GM19351 (cell line): ENCODE data around the gene SCARB2.
"Not testable (repeated sequence)": the region's sequence is repeated elsewhere in the genome, so short reads cannot be mapped to it uniquely, and the experiment has no call there.

Experiments used
- ATAC-seq: cut with Tn5 transposase; IDR thresholded peaks from one replicate; pipeline ENCODE4 v1.9.1; 2021; ENCODE audit warnings: mild to moderate bottlenecking, moderate library complexity; ENCODE audit not compliant: unreplicated experiment

SCARB2 gene

DNA sequence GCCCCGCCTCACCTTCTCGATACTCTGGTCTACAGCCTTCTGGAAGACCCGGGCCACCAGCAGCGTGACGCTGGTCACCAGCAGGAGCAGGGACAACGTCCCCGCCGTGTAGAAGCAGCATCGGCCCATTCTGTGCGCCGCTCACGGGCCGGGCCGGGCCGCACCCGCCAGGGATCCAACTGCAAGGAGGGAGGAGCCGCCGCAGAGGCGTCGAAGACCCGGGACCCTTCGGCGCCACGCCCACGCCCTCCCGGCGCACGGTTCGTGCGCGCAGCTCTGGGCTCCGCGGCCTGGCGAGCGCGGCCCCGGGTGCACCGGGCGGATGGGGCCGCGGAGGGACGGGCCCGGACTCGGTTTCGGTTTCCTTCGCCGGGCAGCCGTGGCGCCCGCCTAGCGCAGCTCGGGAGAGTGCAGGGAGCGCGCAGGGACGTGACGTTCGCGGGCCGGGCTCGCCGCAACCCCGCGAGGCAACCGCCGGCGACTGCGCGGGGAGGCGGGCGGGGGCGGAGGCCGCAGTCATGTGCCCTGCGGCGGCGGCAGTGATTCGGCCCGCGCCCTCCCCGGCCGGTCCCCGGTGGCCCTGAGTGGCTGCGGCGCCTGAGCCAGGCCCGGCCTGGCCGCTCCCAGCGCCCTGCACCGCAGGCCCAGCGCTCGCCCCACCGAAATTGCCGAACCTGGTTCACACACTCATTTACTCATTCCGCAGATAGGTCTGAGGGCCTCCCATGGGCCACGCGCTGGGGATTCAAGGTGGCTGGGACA lies at the start of gene SCARB2:
TSS of gene SCARB2 (minus strand) at position 410 of the 762 bp plus-strand sequence. CDS start at position 129, 281 bp downstream.
- ATAC-seq = peak; percentile 74

- no peak for ATAC-seq
These were observed 46.9 kb upstream of the SCARB2 start for GRCh38 chr4:76260571-76260970.

GRCh38 chr4:76257824-76258223 lies 44.2 kb upstream of the SCARB2 start:
- no peak for ATAC-seq

DNA sequence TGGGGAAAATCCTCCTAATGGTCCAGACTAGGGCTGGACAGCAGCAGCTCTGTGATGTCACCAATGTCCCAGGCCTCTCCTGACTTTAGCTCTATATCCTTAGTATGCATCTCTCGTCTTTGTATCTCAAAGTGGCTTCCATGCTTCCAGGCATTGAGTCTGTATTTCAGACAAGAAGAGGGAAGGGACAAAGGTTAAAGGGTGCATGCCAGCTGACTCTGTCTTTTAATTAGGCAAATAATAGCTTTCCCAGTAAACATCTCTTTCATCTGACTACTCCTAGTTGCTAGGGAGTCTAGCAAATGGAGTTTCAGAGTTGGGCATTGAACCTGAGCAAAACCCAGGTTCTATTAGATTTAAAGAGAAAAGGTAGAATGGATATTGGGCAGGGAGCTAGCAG lies 43.3 kb upstream of the SCARB2 start:
- ATAC-seq = no peak

DNA sequence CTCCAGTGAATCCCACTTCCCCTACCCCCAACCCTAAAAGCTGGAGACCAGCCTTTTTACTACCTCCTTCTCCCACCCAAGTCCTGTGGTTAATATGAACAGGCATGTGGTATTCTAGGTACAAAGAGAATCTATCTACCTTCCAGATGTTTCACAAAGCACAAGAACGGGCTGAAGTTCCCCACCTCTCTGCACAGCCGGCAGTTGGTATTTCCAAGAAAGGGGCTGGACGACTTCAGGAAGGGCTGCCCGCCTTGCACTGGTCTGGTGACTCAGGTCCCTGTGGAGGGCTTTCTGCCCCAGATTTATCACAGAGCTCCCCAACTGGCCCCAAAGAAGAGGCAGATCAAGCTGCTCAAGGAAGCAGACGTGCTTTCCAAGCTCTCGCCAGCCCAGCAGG lies 42.4 kb upstream of the SCARB2 start:
- no peak for ATAC-seq

DNA sequence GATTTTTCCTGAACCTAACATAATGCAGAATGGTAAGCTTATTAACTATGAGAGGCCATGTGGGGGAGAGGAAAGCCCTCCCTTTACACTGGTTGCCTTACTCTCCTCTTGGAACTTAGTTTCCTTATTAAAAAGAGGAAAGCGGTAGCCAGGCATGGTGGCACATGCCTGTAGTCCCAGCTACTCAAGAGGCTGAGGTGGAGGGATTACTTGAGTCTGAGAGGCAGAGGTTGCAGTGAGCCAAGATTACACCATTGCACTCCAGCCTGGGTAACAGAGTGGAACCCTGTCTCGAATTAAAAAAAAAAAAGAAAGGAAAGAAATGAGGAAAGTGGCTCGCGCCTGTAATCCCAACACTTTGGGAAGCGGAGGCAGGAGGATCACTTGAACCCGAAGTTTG lies 39.9 kb upstream of the SCARB2 start:
- no peak for ATAC-seq

GRCh38 chr4:76252271-76252653 lies 38.6 kb upstream of the SCARB2 start:
- no peak for ATAC-seq

DNA sequence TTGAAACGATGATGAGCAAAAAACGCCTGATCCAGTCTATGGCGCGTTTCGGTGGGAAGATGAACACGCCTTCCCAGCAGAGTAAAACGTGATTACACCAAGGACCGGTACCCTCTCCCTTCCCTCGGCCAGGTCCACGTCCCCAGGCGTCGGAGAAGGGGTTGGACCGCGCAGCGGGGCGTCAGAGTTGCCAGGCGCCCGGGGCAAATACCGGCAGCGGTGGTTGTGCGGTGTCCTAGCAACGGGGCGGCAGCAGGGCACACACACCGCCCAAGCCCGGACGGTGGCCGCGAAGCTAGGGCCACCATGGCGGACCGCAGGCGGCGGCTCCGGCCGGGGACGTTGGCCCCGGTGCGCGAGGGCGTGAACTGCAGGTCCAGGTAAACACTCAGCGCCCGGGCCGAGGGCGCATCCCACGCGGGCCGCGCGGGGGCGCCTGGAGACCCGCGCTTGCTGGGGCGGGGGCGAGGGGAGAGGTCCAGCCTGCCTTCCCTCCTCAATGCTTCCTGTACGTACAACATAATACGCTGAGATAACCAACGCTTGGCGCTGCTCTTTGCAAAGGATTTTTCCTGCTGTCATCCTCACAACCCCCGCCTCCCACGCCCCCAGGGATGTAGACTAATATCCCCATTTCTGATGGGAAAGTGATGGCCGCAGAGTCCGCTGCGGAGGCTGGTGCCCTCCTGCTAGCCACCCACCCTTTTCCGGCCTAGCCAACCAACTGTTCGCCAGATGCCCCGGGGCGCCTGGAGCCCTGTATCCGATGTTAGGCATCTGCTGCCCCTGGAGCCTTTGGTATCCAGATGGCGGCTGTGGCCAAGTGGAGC lies 38.0 kb upstream of the SCARB2 start, which contains the start of gene FAM47E:
TSS of gene FAM47E (plus strand) at position 281 of the 830 bp plus-strand sequence. CDS start at position 307, 26 bp downstream.
- no peak for ATAC-seq

DNA sequence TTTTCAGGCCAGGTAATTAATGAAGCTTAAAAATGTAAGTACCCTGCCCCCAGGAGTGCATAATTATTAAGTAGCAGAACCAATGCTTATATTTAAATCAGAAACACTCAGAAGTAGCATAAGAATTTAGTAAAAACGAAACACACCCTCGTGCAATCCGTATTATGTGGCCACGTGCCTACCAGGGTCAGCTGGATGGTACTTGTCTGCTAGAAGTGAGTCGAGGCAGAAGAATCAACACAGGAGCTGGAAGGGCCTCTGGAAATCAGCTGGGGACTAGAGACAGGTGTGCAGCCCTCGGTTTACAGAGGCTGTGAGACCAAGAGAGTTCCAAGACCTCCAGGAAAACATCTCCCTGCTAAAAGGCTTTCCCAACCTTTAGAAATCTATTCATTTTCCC lies 37.3 kb upstream of the SCARB2 start:
- ATAC-seq = no peak

GRCh38 chr4:76246852-76247251 lies 33.2 kb upstream of the SCARB2 start:
- no peak for ATAC-seq

- no peak for ATAC-seq
These were observed 32.4 kb upstream of the SCARB2 start for GRCh38 chr4:76246025-76246424.

DNA sequence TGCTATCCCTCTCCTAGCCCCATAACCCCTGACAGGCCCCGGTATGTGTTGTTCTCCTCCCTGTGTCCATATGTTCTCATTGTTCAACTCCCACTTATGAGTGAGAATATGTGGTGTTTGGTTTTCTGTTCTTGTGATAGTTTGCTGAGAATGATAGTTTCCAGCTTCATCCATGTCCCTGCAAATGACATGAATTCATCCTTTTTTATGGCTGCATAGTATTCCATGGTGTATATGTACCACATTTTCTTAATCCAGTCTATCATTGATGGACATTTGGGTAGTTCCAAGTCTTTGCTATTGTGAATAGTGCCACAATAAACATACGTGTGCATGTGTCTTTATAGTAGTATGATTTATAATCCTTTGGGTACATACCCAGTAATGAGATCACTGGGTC lies 30.3 kb upstream of the SCARB2 start:
- ATAC-seq = not testable (repeated sequence)

GRCh38 chr4:76240236-76240635 lies 26.6 kb upstream of the SCARB2 start:
- ATAC-seq = no peak

GRCh38 chr4:76238701-76239100 lies 25.1 kb upstream of the SCARB2 start:
- no peak for ATAC-seq

GRCh38 chr4:76238236-76238635 lies 24.6 kb upstream of the SCARB2 start:
- ATAC-seq = no peak

- ATAC-seq = no peak
These were observed 22.3 kb upstream of the SCARB2 start for GRCh38 chr4:76235915-76236314.

GRCh38 chr4:76235407-76235806 lies 21.8 kb upstream of the SCARB2 start:
- no peak for ATAC-seq

GRCh38 chr4:76234679-76235044 lies 21.0 kb upstream of the SCARB2 start:
- ATAC-seq = no peak

DNA sequence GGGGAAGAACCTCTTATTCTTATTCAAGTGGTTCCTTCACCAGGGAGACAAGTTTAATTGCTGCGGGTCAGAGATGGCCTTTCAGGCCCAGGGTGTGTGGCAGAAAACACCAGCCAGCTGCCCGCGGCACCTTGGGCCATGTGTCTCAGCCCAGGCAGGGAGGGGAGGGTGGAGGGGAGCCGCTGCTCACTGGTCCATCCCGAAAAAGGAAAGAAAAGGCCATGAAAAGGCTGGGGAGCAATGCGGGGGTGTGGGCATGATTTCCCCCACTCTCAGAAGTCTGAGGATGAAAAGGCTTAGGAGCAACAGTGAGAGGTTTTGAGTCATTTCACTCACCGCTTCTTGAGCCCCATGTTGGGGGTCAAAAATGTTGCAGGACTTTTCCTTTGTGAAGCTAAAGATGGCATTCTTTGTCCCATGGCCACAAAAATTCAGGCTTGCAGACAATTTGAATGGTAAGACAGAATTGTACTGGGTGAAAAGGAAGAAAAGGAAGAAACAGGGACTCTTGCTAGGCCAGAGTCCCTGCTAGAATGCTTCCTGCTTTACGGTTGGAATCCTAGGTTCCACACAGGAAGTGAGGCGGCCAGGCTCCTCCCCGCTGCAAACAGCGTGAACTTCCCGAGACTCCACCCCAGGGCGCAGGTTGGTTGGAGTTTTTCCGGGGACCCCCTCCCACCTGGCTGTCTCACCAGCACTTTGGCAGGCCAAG lies 20.5 kb upstream of the SCARB2 start:
- ATAC-seq = no peak

- no peak for ATAC-seq
These were observed 19.9 kb upstream of the SCARB2 start for GRCh38 chr4:76233529-76233928.

- ATAC-seq = no peak
These were observed 19.5 kb upstream of the SCARB2 start for GRCh38 chr4:76233083-76233482.
